HG02763 (cell line): ENCODE results near the gene MBNL1.

Experiments used
- ATAC-seq: cut with Tn5 transposase; IDR thresholded peaks from one replicate; pipeline ENCODE4 v1.9.1; 2021; ENCODE audit warnings: mild to moderate bottlenecking, moderate library complexity; ENCODE audit not compliant: unreplicated experiment

Gene MBNL1

GRCh38 chr3:152295344-152295743, 26.6 kb downstream of the MBNL1 start:
- ATAC-seq, result no peak

GRCh38 chr3:152295806-152296205, 27.1 kb downstream of the MBNL1 start:
- ATAC-seq, result no peak

GRCh38 chr3:152296382-152296781, 27.7 kb downstream of the MBNL1 start:
- no peak for ATAC-seq

- ATAC-seq, result no peak
Measured at GRCh38 chr3:152296971-152297370, 28.2 kb downstream of the MBNL1 start.

GRCh38 chr3:152298393-152299248, 29.9 kb downstream of the MBNL1 start:
- peak; percentile 45 for ATAC-seq

- ATAC-seq, result no peak
Measured at GRCh38 chr3:152299249-152299976, 30.7 kb downstream of the MBNL1 start.

GRCh38 chr3:152300029-152300731, 31.5 kb downstream of the MBNL1 start:
- no peak for ATAC-seq

- ATAC-seq, result no peak
Measured at GRCh38 chr3:152301745-152302181, 33.0 kb downstream of the MBNL1 start.

GRCh38 chr3:152302521-152303021, 33.8 kb downstream of the MBNL1 start:
- peak; percentile 69 for ATAC-seq

GRCh38 chr3:152304160-152304559, 35.4 kb downstream of the MBNL1 start:
- no peak for ATAC-seq

GRCh38 chr3:152305075-152305474, 36.3 kb downstream of the MBNL1 start:
- no peak for ATAC-seq

GRCh38 chr3:152307829-152308474, 39.2 kb downstream of the MBNL1 start:
- no peak for ATAC-seq

GRCh38 chr3:152308475-152308844, 39.7 kb downstream of the MBNL1 start:
- no peak for ATAC-seq

GRCh38 chr3:152309031-152309430, 40.3 kb downstream of the MBNL1 start:
- no peak for ATAC-seq

GRCh38 chr3:152309535-152310307, 41.0 kb downstream of the MBNL1 start:
- no peak for ATAC-seq

GRCh38 chr3:152313430-152313829, 44.7 kb downstream of the MBNL1 start:
- ATAC-seq, result no peak

GRCh38 chr3:152313914-152314313, 45.2 kb downstream of the MBNL1 start:
- ATAC-seq, result no peak

GRCh38 chr3:152314677-152315353, 46.1 kb downstream of the MBNL1 start:
- no peak for ATAC-seq

GRCh38 chr3:152315623-152316022, 46.9 kb downstream of the MBNL1 start:
- no peak for ATAC-seq
